NT2/D1 (cell line): ENCODE results near the gene EFS.

ENCODE experiments used
- YY1 ChIP-seq: IDR thresholded peaks from 2 replicates; pipeline ENCODE4 v1.6.1; 2011; ENCODE audit not compliant: insufficient read length, insufficient read depth
- ZNF274 ChIP-seq: IDR thresholded peaks from 2 replicates; pipeline ENCODE4 v1.6.1; 2011; ENCODE audit warnings: mild to moderate bottlenecking, low read depth, low read length

- no peak for TF ChIP-seq YY1
- no peak for TF ChIP-seq ZNF274
Measured at GRCh38 chr14:23344481-23344880, 20.5 kb downstream of the EFS start.
